HG02610 (cell line): Measurements from ENCODE around the gene FXYD2.

Experiments
- ATAC-seq: cut with Tn5 transposase; IDR thresholded peaks from one replicate; pipeline ENCODE4 v1.9.1; 2021; ENCODE audit warnings: mild to moderate bottlenecking, moderate library complexity; ENCODE audit not compliant: unreplicated experiment

The FXYD2 gene

GRCh38 chr11:117770061-117770460 is 54.5 kb downstream of the FXYD2 start:
- no peak for ATAC-seq
